Mucosa of stomach (tissue), 1 donor: ENCODE data around the gene COMMD4.
"Not testable (repeated sequence)": the region's sequence is repeated elsewhere in the genome, so short reads cannot be mapped to it uniquely, and the experiment has no call there.

Source experiments
- H3K27me3 ChIP-seq: one replicate; pipeline ENCODE4 v1.7.0; 2013; ENCODE audit warnings: mild to moderate bottlenecking, low read length; ENCODE audit not compliant: control insufficient read depth, insufficient read depth
- H3K36me3 ChIP-seq: one replicate; pipeline ENCODE4 v1.7.0; 2013; ENCODE audit warnings: low read length; ENCODE audit not compliant: control insufficient read depth, insufficient read depth
- H3K4me1 ChIP-seq: one replicate; pipeline ENCODE4 v1.7.0; 2013; ENCODE audit warnings: mild to moderate bottlenecking, low read length; ENCODE audit not compliant: control insufficient read depth, insufficient read depth
- H3K4me3 ChIP-seq: one replicate; pipeline ENCODE4 v1.7.0; 2013; ENCODE audit warnings: low read length
- H3K9ac ChIP-seq: one replicate; pipeline ENCODE4 v1.7.0; 2013; ENCODE audit warnings: mild to moderate bottlenecking, low read length, moderate library complexity
- H3K9me3 ChIP-seq: one replicate; pipeline ENCODE4 v1.7.0; 2013; ENCODE audit warnings: mild to moderate bottlenecking, low read length, moderate library complexity; ENCODE audit not compliant: control insufficient read depth
- donor health status: Pancreatic carcinoma.

COMMD4 gene

DNA sequence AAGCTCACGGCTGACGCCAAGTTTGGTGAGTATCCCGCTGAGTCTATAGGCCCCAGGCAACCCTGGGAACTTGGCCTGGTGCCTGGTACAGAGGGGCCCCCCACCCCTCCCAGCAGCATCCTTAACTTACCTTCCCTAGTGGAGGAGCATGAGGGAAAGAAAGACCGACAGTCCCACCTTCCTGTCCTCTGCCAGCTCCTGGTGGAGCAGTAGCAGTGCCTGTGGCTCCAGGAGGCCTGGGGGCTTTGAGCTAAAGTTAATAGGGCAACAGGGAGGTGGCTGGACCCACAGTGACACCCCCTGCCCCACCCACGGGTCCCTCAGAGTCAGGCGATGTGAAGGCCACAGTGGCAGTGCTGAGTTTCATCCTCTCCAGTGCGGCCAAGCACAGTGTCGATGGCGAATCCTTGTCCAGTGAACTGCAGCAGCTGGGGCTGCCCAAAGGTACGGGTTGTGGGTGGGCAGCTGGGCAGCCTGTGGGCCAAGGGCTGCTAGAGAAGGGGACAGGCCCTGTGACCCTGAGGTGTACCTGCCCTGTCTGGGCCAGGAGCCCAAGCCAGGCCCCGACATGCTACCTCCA is 2.9 kb downstream of the COMMD4 start:
- Histone ChIP-seq H3K9me3 (no peaks in the 10 kb centered on the region), H3K4me1 (peaks cover 8% of the 10 kb centered on the region), H3K27me3 (no peaks in the 10 kb centered on the region), H3K4me3 (no peak overlapping the region), H3K36me3 (no peaks in the 10 kb centered on the region), H3K9ac (no peak overlapping the region)

- Histone ChIP-seq H3K27me3 (no peaks in the 10 kb centered on the region), H3K9me3 (no peaks in the 10 kb centered on the region), H3K4me3 (no peak overlapping the region), H3K4me1 (peaks cover 8% of the 10 kb centered on the region), H3K36me3 (no peaks in the 10 kb centered on the region), H3K9ac (no peak overlapping the region)
Observed at GRCh38 chr15:75339531-75340240, 3.8 kb downstream of the COMMD4 start.

DNA sequence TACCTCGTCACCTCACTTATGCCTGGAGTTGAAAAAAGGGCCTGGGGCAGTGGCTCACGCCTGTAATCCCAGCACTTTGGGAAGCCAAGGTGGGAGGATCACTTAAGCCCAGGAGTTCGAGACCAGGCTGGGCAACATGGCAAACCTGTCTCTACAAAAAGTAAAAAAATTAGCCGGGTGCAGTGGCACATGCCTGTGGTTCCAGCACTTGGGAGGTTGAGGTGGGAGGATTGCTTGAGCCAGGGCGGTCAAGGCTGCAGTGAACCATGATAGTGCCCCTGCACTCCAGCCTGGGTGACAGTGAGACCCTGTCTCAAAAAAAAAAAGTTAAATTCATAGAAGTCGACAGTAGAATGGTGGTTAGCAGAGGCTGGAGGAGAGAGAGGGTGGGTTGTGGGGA is 6.4 kb downstream of the COMMD4 start:
- H3K9ac ChIP-seq = no peak overlapping the region
- no peak overlapping the region for H3K4me3 ChIP-seq
- no peaks in the 10 kb centered on the region for H3K9me3 ChIP-seq
- no peaks in the 10 kb centered on the region for H3K36me3 ChIP-seq
- peaks cover 7% of the 10 kb centered on the region for H3K4me1 ChIP-seq
- no peaks in the 10 kb centered on the region for H3K27me3 ChIP-seq

DNA sequence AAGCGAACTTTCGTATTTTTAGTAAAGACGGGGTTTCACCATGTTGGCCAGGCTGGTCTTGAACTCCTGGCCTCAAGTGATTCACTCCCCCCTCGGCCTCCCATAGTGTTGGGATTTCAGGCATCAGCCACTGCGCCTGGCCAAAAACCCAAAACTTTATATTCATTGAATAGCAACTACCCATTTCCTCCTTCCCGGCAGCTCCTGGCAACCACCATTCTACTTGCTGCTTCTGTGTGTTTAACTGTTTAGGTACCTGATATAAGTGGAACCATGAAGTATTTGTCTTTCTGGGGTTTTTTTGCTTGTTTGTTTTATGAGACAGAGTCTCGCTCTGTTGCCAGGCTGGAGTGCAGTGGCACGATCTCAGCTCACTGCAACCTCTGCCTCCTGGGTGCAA is 8.1 kb downstream of the COMMD4 start:
- peaks cover 14% of the 10 kb centered on the region for H3K4me1 ChIP-seq
- not testable (repeated sequence) for H3K9ac ChIP-seq, H3K4me3 ChIP-seq, H3K36me3 ChIP-seq, H3K9me3 ChIP-seq, H3K27me3 ChIP-seq

- Histone ChIP-seq H3K9ac (peak within 1 kb of the TSS; percentile 85), H3K4me1 (peaks cover 18% of the 10 kb centered on the region), H3K36me3 (no peaks in the 10 kb centered on the region), H3K4me3 (peak within 1 kb of the TSS; percentile 80), H3K27me3 (no peaks in the 10 kb centered on the region), H3K9me3 (no peaks in the 10 kb centered on the region)
Observed at GRCh38 chr15:75346796-75347221, 10.9 kb downstream of the COMMD4 start, which contains the start of gene NEIL1. TSS of gene NEIL1 (plus strand) at chr15:75347039. CDS start at chr15:75348906, 1,867 bp downstream.

DNA sequence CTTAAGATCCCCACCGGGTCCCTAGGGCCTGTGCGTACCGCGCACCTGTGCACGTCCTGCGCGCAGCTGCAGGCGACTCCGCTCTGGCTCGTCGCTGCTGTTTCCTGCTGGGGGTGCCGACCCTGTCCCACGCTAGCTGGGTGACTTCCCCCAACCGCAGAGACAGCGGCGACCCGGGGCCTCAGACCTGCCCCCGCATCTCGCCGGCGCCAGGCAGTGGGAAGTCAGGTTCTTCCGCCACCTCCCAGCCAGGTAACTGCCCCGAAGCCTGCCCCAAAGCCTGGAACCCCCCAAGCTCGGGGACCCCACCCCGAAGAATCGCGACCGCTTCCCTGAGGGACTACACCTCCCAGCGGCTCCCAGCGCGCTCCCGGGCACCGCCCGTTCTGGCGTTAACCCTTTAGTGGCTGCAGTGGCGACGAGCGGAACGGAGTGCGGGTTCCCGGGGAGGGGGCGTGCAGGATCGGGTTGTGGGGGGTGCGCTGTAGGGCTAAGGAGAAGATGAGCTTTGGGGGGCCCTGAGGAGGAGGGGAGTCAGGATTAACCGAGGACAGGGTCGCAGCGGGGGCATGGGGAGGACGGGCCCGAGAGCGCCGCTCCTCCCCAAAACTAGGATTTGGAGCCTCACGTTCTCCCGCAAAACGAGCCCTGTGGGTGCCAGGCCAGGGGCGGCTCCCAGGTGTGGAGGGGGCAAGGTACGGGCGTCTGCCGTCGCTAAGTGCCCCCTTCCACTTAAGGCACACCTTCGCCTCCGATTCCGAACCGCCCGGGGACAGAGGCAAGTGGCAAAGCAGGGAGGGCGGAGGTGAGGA is 11.6 kb downstream of the COMMD4 start:
- no peaks in the 10 kb centered on the region for H3K36me3 ChIP-seq
- H3K4me1 ChIP-seq = peaks cover 18% of the 10 kb centered on the region
- no peaks in the 10 kb centered on the region for H3K27me3 ChIP-seq

DNA sequence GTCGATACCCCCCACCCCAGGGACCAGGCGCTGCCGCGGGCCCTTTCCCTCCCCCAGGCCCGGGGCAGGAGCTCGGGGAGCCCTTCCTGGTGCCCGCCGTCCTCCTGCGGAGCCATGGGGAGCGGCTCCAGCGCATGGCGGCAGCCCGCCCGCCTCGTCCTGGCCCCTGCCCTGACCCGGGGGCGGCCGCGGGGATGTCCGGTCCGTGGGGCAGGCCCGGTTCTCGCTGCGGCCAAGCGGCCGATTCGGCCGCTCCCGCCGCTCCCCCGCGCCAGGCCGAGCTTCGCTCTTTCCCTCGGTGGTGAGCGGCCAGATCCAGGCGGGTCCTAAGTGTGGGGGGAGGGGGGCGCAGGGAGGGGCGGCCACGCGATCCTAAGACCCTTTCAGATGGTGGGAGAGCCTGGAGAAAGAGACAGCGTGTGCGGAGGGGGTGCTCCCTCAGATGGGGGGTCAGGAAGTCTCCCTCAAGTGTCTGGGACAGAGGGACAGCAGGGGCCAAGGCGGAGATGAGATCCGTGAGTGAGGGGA is 12.2 kb downstream of the COMMD4 start:
- H3K4me3 ChIP-seq = peak overlapping the region; percentile 80
- no peaks in the 10 kb centered on the region for H3K9me3 ChIP-seq

More for the DNA sequence above, 11.6 kb downstream of the COMMD4 start:
- Histone ChIP-seq H3K9me3 (no peaks in the 10 kb centered on the region), H3K4me3 (peak overlapping the region; percentile 80), H3K9ac (peak overlapping the region; percentile 85)

GRCh38 chr15:75348562-75349350 is 12.9 kb downstream of the COMMD4 start:
- Histone ChIP-seq H3K9me3 (no peaks in the 10 kb centered on the region), H3K9ac (peak overlapping the region; percentile 85), H3K4me1 (peaks cover 18% of the 10 kb centered on the region)

More for the DNA sequence above, 12.2 kb downstream of the COMMD4 start:
- Histone ChIP-seq H3K9ac (peak overlapping the region; percentile 85), H3K27me3 (no peaks in the 10 kb centered on the region), H3K4me1 (peaks cover 18% of the 10 kb centered on the region), H3K36me3 (no peaks in the 10 kb centered on the region)

GRCh38 chr15:75349351-75349669 is 13.4 kb downstream of the COMMD4 start:
- not testable (repeated sequence) for H3K9me3 ChIP-seq, H3K27me3 ChIP-seq, H3K9ac ChIP-seq, H3K36me3 ChIP-seq, H3K4me3 ChIP-seq
- peaks cover 18% of the 10 kb centered on the region for H3K4me1 ChIP-seq

More at GRCh38 chr15:75348562-75349350, 12.9 kb downstream of the COMMD4 start:
- H3K4me3 ChIP-seq = peak overlapping the region; percentile 80
- H3K36me3 ChIP-seq = no peaks in the 10 kb centered on the region
- H3K27me3 ChIP-seq = no peaks in the 10 kb centered on the region

DNA sequence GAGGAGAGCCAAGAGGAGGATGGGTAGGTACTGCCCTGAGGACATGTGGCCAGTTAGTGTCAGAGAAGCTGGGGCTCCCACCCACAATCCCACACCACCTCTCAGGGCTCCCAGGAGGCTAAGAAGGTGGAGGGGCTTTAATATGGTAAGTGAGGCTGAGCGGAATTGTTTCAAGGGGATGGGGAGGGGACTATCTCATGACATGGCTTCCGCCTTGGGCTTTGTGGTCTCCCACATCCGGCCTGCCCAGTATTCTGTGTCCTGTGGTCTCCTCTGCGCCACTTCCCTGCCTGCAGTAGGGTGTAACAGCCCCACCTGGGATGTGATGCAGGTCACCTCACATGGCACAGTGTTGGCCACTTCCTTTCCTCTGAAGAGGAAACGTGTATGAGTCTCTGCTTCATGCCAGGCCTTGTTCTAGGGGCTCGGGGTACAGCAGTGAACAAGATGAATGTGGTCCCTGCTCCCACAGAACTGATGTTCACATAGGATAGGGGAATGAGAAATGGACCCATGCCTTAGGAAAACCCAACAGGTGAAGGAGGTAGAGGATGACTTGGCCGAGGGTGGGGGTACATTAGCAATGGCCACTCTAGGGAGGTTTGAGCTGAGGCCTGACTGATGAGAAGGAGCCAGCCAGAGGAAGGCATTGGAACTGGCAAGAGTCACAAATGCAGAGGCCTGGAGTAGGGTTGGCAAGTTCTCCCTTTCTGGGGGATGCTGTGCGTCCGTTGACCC is 14.2 kb downstream of the COMMD4 start:
- Histone ChIP-seq H3K36me3 (no peaks in the 10 kb centered on the region), H3K27me3 (no peaks in the 10 kb centered on the region), H3K4me3 (no peak overlapping the region), H3K4me1 (peaks cover 18% of the 10 kb centered on the region), H3K9ac (no peak overlapping the region), H3K9me3 (no peaks in the 10 kb centered on the region)
